ENCODE data around the gene IL4R. TPM values are rescaled to one million over a fixed set of nuclear protein-coding genes. Genes with fewer than 3 reads are reported as not detected.

Gene IL4R
- total and polyA plus RNA-seq, 2 of the 8 experiments (the other 6 are each of a cell fraction or from before 2014, with no cell fraction given): 29.1 to 29.4 TPM

- H3K9ac ChIP-seq (replicated peaks in 1 of 4; ENCODE audit: extremely low read depth in 1 of 4, low read depth in 3 of 4, low read length in 3 of 4): peak overlapping the region in 1 of 4 experiments; percentile 4; a peak in 1 of 7 replicates
- no peak overlapping the region for H2BK20ac ChIP-seq (ENCODE audit: low read length)
- H3K23me2 ChIP-seq (ENCODE audit: low read depth, low read length): no peaks in the 10 kb centered on the region; the same call in 1 of the 2 replicates
- FAIRE-seq (no peak), DNase-seq (ENCODE audit: low read depth in 1 of 2, low spot score in 2 of 2) (no peak)
- H4K20me1 ChIP-seq (replicated peaks in 1 of 2; ENCODE audit: control insufficient read depth in 1 of 2, insufficient read depth in 2 of 2, low read length in 2 of 2): no peaks in the 10 kb centered on the region
- ChIA-PET CTCF (ENCODE audit: partially characterized antibody) (no interaction called here), POLR2A (ENCODE audit: partially characterized antibody) (interaction anchor here (0.7 to 1.3 kb wide), 2 partner anchors 15 to 21 kb away, joined by 3 read pairs; no protein-coding TSS in a partner anchor)
- no peak overlapping the region for H4K8ac ChIP-seq (ENCODE audit: extremely low read depth, insufficient read depth, low read length)
- H4K5ac ChIP-seq (ENCODE audit: insufficient read length, low read depth, low read length): no peak overlapping the region
- H3K36me3 ChIP-seq (ENCODE audit: control insufficient read depth in 2 of 4, insufficient read depth in 4 of 4, low read length in 3 of 4): no peaks in the 10 kb centered on the region; a peak in 1 of 8 replicates
- H2BK15ac ChIP-seq (ENCODE audit: low read length): no peak overlapping the region
- H3K4me3 ChIP-seq (ENCODE audit: extremely low read depth in 1 of 4, insufficient read depth in 2 of 4, low read depth in 3 of 4, low read length in 4 of 4): no peak overlapping the region
- H3K4ac ChIP-seq (replicated peaks; ENCODE audit: insufficient read length, low read depth, low read length): no peak overlapping the region
- H3K79me2 ChIP-seq (ENCODE audit: control insufficient read depth in 1 of 2, insufficient read depth in 2 of 2, low read length in 2 of 2): peaks cover 0 to 12% of the 10 kb centered on the region in 2 experiments; a peak in 2 of 4 replicates
- peaks cover 0 to 8% (median 6%) of the 10 kb centered on the region in 4 experiments; a peak in 3 of 7 replicates for H3K4me1 ChIP-seq (replicated peaks in 1 of 4; ENCODE audit: control insufficient read depth in 3 of 4, insufficient read depth in 4 of 4, low read length in 3 of 4)
- no peak overlapping the region for H3K18ac ChIP-seq (ENCODE audit: extremely low read depth, low read length)
- no peak overlapping the region for H2BK5ac ChIP-seq (ENCODE audit: low read depth, low read length)
- H2BK12ac ChIP-seq (ENCODE audit: low read depth, low read length): 0 out of 2 replicates have a peak overlapping the region, but pooled peaks have one; percentile 35
- H4K91ac ChIP-seq (replicated peaks; ENCODE audit: insufficient read length, low read length): no peak overlapping the region
- H3K27ac ChIP-seq (ENCODE audit: low read depth, low read length): no peak overlapping the region
- no peak overlapping the region for H2BK120ac ChIP-seq (replicated peaks; ENCODE audit: low read depth, low read length)
- no peak overlapping the region for H3K4me2 ChIP-seq (ENCODE audit: insufficient read depth in 1 of 2, low read depth in 2 of 2, low read length in 2 of 2)
- H3K23ac ChIP-seq (ENCODE audit: insufficient read length): no peak overlapping the region
- no peak overlapping the region for H2AFZ ChIP-seq (ENCODE audit: low read length)
- H3K56ac ChIP-seq (replicated peaks; ENCODE audit: insufficient read length, low read depth, low read length): no peak overlapping the region
- H3K9me3 ChIP-seq (ENCODE audit: insufficient read depth in 2 of 2, low read depth in 1 of 2, low read length in 1 of 2): peaks cover 0 to 2% of the 10 kb centered on the region in 2 experiments; a peak in 1 of 4 replicates
- H3K14ac ChIP-seq (ENCODE audit: insufficient read length): no peak overlapping the region
- TF ChIP-seq KDM1A (IDR thresholded peaks at IDR 0.05; ENCODE audit: borderline replicate concordance, low read length): peak; percentile 74; the same call in 1 of the 2 replicates
- no peak for TF ChIP-seq RFX5 (IDR thresholded peaks at IDR 0.05; ENCODE audit: borderline replicate concordance, low read depth, low read length)
- peaks cover 5% of the 10 kb centered on the region for H3K79me1 ChIP-seq (ENCODE audit: low read depth, low read length)
- no peaks in the 10 kb centered on the region for H3K27me3 ChIP-seq (replicated peaks in 1 of 4; ENCODE audit: control insufficient read depth in 3 of 4, extremely low read depth in 1 of 4, insufficient read depth in 3 of 4, low read length in 3 of 4)
- H2AK5ac ChIP-seq (ENCODE audit: low read depth, low read length): no peak overlapping the region
- 81% methylated on average over 10 of the region's 10 CpGs; no CpG with 5 or more reads in 1 of the 2 experiments for WGBS, 2 experiments (ENCODE audit: extremely low coverage in 1 of 2, insufficient coverage in 1 of 2, insufficient read length in 1 of 2, insufficient replicate concordance in 2 of 2, low coverage in 1 of 2, low lambda C conversion rate in 2 of 2, missing lambda C conversion rate in 1 of 2)
These were observed 20.5 kb downstream of the IL4R start for GRCh38 chr16:27334192-27334764.

Data from H1 (cell line).